ENCODE measurements around the gene FGFBP2. TPM values are rescaled to one million over a fixed set of nuclear protein-coding genes. Genes with fewer than 3 reads are reported as not detected.

The FGFBP2 gene
- total RNA-seq, 1 donor from 2014 or later = not detected

Other genes starting within 250 kb of the FGFBP2 start
- gene CD38, start 184.8 kb downstream of the FGFBP2 start, total RNA-seq = 1.6 and 3.2 TPM in 2 replicates
- gene FGFBP1, start 24.4 kb downstream of the FGFBP2 start, total RNA-seq = not detected in 2 replicates
- gene PROM1, start 120.8 kb upstream of the FGFBP2 start, total RNA-seq = 4.9 and 5.4 TPM in 2 replicates

All from glomerular endothelial cell (primary cell).